HUES64 (cell line): ENCODE measurements around the gene TEDC1.

ENCODE experiments used
- H3K27ac ChIP-seq: 2 replicates; pipeline ENCODE4 v1.7.0; 2013; ENCODE audit warnings: low read depth, low read length, inconsistent platforms
- H3K27me3 ChIP-seq: 2 replicates; pipeline ENCODE4 v1.6.1; 2013; ENCODE audit warnings: mild to moderate bottlenecking, low read length; ENCODE audit not compliant: insufficient read depth
- H3K36me3 ChIP-seq: 2 replicates; pipeline ENCODE4 v1.6.1; 2013; ENCODE audit warnings: mild to moderate bottlenecking, low read length; ENCODE audit not compliant: insufficient read depth
- H3K4me1 ChIP-seq: 2 replicates; pipeline ENCODE4 v1.6.1; 2013; ENCODE audit warnings: mild to moderate bottlenecking, low read length, moderate library complexity; ENCODE audit not compliant: insufficient read depth
- H3K4me3 ChIP-seq: 2 replicates; pipeline ENCODE4 v1.5.1; 2013; ENCODE audit warnings: mild to moderate bottlenecking, low read length, moderate library complexity
- H3K9ac ChIP-seq: 2 replicates; pipeline ENCODE4 v1.6.1; 2013; ENCODE audit warnings: mild to moderate bottlenecking, low read depth, low read length
- H3K9me3 ChIP-seq: 2 replicates; pipeline ENCODE4 v1.6.1; 2013; ENCODE audit warnings: low read depth, low read length; ENCODE audit not compliant: insufficient read depth
- WGBS: fragments of 150-250, 120-280 bp; methylation state at CpG from one replicate; pipeline ENCODE4 v1.1.7; 2013; ENCODE audit warnings: missing lambda C conversion rate; 5-methylcytosine and 5-hydroxymethylcytosine counted together

Gene TEDC1

DNA sequence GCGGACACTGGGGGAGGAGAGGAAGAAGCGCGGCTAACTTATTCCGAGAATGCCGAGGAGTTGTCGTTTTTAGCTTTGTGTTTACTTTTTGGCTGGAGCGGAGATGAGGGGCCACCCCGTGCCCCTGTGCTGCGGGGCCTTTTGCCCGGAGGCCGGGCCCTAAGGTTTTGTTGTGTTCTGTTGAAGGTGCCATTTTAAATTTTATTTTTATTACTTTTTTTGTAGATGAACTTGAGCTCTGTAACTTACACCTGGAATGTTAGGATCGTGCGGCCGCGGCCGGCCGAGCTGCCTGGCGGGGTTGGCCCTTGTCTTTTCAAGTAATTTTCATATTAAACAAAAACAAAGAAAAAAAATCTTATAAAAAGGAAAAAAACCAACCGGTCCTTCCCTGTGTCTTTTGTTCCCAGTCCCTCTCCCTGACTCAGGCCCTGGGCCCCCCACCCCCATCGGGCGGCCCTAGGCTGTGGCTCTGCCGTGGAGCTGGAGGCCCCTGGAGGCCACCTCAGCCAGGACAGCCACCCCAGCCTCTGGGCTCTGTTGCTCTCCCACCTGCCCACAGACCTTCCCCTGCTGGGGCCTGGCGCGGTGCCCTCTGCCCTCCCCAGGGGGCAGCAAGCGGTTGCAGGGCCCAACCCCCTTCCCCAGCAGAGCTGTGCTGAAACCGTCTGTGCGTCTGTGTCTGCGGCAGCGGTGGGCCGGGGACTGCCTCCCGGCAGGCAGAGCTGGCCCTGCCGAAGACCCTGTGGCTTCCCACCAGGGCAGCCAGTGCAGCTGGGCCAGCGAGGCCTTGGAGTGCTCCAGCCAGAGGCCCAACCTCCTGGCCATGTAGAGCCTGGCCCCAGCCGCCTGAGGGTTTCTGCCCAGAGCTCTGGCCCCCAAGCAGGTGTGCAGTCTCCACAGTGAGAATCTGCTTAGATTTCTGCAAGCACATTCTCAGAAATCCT, 20.4 kb upstream of the TEDC1 start:
- H3K9me3 ChIP-seq: no peaks in the 10 kb centered on the region
- peaks cover 39% of the 10 kb centered on the region; the same call in 1 of the 2 replicates for H3K36me3 ChIP-seq
- H3K27me3 ChIP-seq: peaks cover 10% of the 10 kb centered on the region
- no peaks in the 10 kb centered on the region for H3K4me1 ChIP-seq
- 86% methylated on average over 33 of the region's 34 CpGs for WGBS
- peak overlapping the region; percentile 62; the same call in 1 of the 2 replicates for H3K27ac ChIP-seq
- H3K4me3 ChIP-seq: no peak overlapping the region
- H3K9ac ChIP-seq: no peak overlapping the region

DNA sequence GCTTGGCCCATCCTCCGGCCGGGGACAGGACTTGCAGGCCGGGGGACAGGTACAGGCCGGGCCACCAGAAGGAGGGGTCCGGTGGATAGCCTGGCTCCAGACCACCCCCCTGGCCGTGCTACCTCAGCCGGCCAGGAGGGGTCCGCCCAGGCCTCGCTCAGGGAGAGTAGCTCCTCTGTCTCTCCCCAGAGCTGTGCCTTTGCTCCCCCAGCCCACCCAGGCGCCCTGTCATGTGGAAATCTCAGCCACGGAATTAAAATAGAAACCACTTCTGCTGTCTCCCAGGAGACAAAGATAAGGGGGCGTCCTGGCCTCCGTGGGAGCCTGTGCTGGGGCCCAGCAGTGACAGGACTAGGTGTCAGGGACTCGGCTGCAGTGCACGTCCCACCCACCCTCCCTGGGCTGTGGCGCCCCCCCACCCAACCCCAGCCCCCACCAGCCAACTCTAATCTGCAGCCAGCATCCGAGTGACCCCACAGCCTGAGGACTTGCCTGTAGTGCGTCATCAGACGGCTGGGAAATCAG, 19.7 kb upstream of the TEDC1 start:
- Histone ChIP-seq H3K4me1 (no peaks in the 10 kb centered on the region), H3K36me3 (peaks cover 31% of the 10 kb centered on the region; the same call in 1 of the 2 replicates), H3K27me3 (peaks cover 18% of the 10 kb centered on the region), H3K27ac (peak overlapping the region; percentile 62; the same call in 1 of the 2 replicates), H3K9ac (no peak overlapping the region), H3K9me3 (no peaks in the 10 kb centered on the region), H3K4me3 (no peak overlapping the region)
- 71% methylated on average over 17 of the region's 19 CpGs for WGBS

DNA sequence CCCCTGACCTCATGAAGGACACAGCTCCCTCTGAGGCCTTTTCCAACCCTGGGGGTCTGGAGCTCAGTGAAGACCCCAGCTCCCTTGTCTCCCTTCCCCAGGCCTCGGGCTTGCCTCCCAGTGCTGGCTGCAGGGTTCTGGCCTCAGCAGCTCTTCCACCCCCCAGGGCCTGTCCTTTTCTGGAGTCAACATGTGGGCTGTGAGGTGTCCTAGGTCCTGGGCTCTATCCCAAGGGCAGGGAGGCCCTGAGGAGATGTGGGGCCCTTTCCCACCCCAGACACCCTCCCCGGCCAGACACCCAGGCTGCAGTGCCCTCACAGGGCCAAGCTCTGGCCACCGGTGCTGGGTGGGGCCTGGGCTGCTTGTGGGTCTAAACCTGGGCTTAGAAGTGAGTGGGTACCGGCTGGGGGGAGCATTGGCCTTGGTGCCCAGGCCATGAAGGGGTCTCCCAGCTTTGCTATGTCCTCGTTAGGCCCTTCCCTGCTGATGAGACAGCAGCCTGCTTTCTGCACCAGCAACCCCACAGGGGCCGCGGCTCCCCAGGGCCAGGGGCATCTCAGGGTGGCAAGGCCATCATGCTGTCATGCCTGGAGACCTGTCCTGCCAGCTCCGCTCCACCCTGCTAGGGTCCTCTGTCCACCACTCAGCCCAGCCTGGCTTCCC, 19.1 kb upstream of the TEDC1 start:
- Histone ChIP-seq H3K9ac (no peak overlapping the region), H3K4me3 (no peak overlapping the region), H3K9me3 (no peaks in the 10 kb centered on the region), H3K4me1 (no peaks in the 10 kb centered on the region), H3K36me3 (peaks cover 26% of the 10 kb centered on the region; the same call in 1 of the 2 replicates), H3K27me3 (peaks cover 23% of the 10 kb centered on the region), H3K27ac (no peak overlapping the region)
- 92% methylated on average over 8 of the region's 8 CpGs for WGBS

DNA sequence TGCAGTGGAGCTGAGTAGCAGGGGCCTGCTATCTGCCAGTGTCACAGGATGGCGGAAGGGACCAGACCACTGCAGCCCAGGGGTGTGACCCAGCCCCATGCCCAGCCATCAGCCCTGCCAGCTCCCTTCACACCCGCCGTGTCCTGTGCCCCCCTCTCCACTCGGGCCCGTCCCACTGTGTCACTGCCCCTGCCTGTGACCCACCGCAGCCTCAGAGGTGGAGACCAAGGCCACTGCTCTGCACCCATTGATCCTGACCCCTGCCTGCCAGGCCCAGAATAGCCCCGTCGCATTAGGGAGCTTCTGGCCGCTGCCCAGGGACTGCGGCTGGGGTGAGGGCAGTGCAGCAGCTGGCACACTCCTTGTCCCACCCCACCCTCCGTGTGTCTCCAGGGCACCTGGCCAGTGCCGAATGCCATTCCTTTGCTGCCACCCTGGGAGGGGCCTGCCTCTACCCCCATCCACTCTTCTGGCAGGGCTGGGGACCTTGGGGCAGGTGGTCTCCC, 18.5 kb upstream of the TEDC1 start:
- Histone ChIP-seq H3K27ac (no peak overlapping the region), H3K9ac (no peak overlapping the region)
- 91% methylated on average over 12 of the region's 12 CpGs for WGBS

DNA sequence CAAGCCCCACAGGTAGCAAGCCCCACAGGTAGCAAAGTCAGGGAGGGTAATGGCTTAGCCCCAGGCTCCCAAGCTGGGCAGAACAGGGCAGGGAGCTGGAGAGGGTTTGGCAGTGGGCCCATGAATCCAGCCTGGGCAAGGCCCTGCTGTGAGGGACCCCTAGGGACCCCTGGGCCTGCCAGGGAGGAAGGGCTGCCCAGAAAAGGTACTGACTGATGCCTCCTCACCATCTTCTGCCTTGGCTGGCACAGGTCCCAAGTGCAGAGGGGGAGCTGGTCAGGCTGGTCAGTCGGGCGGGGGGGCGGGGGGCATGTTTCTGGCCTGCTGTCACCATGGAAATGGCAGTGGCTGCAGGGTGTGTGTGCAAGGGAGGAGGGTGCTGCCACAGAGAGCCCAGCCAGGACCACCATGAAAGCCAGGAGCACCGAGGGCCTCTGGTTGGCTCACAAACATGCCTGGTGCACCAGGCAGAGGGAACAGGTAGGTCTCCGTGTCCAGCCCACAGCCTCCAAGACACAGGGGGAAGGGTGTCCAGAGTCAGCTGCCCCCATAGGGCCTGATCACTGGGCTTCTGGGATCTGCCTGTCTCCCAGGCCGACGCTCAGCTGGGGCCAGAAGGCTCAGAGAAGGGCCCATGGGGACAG, 17.9 kb upstream of the TEDC1 start:
- no peaks in the 10 kb centered on the region for H3K4me1 ChIP-seq
- H3K9ac ChIP-seq: no peak overlapping the region
- H3K9me3 ChIP-seq: no peaks in the 10 kb centered on the region
- peaks cover 36% of the 10 kb centered on the region for H3K27me3 ChIP-seq
- WGBS: 49% methylated on average over 7 of the region's 7 CpGs
- H3K4me3 ChIP-seq: no peak overlapping the region
- no peak overlapping the region for H3K27ac ChIP-seq
- peaks cover 14% of the 10 kb centered on the region; the same call in 1 of the 2 replicates for H3K36me3 ChIP-seq

More for the DNA sequence above, 18.5 kb upstream of the TEDC1 start:
- no peaks in the 10 kb centered on the region for H3K9me3 ChIP-seq
- H3K27me3 ChIP-seq: peaks cover 29% of the 10 kb centered on the region
- no peaks in the 10 kb centered on the region for H3K4me1 ChIP-seq
- no peak overlapping the region for H3K4me3 ChIP-seq
- peaks cover 20% of the 10 kb centered on the region; the same call in 1 of the 2 replicates for H3K36me3 ChIP-seq

DNA sequence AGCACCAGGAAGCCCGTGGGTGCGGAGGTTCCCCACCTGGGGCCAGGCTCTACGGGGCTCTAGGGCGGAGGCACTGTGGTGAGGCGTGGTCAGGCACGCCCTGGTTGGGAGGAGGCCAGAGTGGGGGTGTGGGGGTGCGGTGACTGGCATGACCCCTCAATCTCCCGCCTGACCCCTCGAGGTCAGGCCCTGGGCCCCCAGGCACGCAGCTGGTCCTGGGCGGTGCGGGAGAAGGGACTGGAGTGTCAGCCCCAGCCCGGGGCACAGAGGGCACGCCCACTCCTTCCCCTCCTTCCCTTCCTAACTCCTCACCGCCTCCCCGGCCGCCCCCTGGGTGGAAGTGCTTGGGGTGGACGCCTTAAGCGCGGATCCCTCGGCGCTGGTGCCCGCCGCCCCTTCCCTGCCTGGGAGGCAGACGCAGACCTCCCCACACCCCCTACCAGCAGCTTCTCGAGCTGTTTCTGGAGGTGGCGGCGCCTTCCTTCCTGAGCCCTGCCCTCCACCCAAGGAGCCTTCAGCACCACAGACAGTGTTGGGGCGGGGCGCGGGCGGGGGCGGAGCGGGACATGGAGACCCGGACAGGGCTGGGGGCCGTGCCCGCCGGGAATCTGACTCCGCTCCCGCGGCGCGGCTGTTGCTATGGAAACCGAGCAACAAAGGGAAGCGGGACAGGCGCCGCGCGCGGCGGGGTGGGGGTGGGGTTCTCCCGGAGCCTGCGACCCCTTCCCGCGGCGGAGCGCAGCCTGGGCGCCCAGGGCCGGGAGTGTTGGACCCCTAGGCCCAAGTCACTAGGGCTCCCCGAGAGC, 17.2 kb upstream of the TEDC1 start:
- Histone ChIP-seq H3K27me3 (peaks cover 43% of the 10 kb centered on the region), H3K36me3 (peaks cover 8% of the 10 kb centered on the region; the same call in 1 of the 2 replicates), H3K4me3 (peak overlapping the region; percentile 58), H3K27ac (peak overlapping the region; percentile 41; the same call in 1 of the 2 replicates), H3K4me1 (no peaks in the 10 kb centered on the region), H3K9ac (peak overlapping the region; percentile 81), H3K9me3 (no peaks in the 10 kb centered on the region)
- WGBS: 4% methylated on average over 58 of the region's 60 CpGs

DNA sequence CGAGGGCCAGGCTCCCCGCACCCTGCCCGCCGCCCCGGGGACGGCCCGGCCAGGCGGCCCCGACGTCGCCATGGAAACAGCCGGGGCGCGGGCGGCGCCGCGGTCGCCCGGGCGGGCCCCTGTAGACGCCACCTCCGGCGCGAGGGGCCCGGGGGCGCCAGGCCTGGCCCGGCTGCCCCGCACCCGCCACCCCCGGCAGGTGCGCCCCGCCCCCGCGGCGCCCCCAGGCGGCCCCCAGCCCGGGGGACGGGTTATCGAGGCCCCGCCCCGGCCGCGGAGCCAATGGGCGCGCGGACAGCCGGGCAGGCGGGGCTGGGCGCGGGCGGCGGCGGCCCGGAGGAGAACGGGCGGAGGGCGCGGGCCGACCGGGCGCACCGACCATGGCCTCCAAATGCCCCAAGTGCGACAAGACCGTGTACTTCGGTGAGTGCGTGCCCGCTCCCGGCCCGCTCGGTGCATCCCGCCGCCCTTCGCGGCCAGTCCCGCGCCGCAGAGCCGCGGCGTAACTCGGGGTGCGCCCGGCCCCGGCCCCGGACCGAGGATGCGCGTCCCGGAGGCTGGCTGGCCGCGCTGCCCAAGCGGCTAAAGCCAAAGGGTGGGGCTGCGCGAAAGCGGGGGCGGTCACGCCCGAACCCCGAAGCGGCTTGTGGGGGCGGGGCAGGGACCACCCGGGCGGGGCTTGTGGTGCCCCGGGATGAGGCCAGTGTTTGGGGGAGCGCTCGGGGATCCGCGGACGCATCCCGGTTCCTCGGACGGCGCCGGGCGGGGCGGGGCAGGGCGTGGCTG, 16.4 kb upstream of the TEDC1 start, which contains the start of gene CRIP2:
Gene CRIP2, plus strand, starts transcription at position 339 of the 786 bp plus-strand sequence. Its CDS starts 42 bp downstream, at position 381.
- peak within 1 kb of the TSS; percentile 41; the same call in 1 of the 2 replicates for H3K27ac ChIP-seq
- H3K4me3 ChIP-seq: peak within 1 kb of the TSS; percentile 61
- H3K36me3 ChIP-seq: peaks cover 2% of the 10 kb centered on the region; the same call in 1 of the 2 replicates
- peak within 1 kb of the TSS; percentile 81 for H3K9ac ChIP-seq
- H3K9me3 ChIP-seq: no peaks in the 10 kb centered on the region
- under 1% methylated on average over 118 of the region's 118 CpGs for WGBS
- no peaks in the 10 kb centered on the region; the same call in 1 of the 2 replicates for H3K4me1 ChIP-seq
- peaks cover 51% of the 10 kb centered on the region for H3K27me3 ChIP-seq

DNA sequence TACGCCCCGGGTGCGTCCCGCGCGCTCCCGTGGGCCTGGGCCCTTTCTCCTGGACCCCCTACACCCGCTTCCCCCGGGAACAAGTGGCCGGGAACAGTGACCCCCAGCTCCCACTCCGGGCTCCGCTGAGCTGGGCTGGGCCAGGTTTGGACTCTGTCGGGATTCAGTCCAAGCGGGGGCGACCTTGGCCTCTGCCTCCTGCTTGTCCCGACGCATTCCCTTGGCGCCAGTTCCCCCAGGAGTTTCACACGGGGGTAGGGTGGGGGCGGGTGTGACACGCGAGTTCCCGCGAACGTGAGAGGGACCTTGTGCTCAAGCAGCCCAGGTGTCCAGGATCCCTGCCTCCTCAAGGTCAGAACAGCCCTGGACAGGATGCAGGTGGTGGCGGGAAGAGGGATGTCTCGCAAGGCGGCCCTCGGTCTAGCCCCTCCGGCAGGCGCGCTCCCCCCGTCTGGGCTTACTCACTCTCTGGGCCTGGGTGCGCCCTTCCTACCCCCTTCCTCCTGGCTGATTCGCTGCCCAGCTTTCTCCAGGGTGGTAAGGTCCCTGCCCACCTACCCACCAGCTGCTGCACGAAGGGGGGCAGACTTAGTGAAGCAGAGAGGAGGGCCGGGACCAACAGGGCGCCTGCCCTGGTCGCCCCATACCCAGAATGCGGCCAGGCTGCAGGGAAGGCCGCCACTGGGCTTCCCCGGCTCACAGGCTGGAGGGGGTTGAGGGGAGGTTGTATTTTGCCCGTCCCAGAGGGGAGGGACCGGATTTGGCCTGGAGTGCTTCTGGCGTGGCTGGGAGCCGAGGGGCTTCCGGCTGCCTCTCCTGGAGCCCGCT, 15.6 kb upstream of the TEDC1 start:
- peak overlapping the region; percentile 61 for H3K4me3 ChIP-seq
- peaks cover 59% of the 10 kb centered on the region for H3K27me3 ChIP-seq
- no peaks in the 10 kb centered on the region; the same call in 1 of the 2 replicates for H3K4me1 ChIP-seq
- H3K9me3 ChIP-seq: no peaks in the 10 kb centered on the region
- H3K27ac ChIP-seq: no peak overlapping the region
- WGBS: 7% methylated on average over 48 of the region's 48 CpGs
- no peaks in the 10 kb centered on the region for H3K36me3 ChIP-seq
- H3K9ac ChIP-seq: no peak overlapping the region
